OCI-LY1 (cell line): ENCODE measurements around the gene KCNB1.

Source experiments
- EZH2 ChIP-seq: fragments of 200-600 bp; sonication (generic), shearing (Covaris generic); IDR thresholded peaks from 2 replicates; pipeline ENCODE4 v1.8.0; 2017; ENCODE audit warnings: borderline replicate concordance, mixed run types, mild to moderate bottlenecking, antibody characterized with exemption, low read length, moderate library complexity, mixed read lengths
- TF ChIP-seq, protein P1 (sequence below): fragments of 200-600 bp; sonication (generic), shearing (Covaris generic); IDR thresholded peaks from 2 replicates; pipeline ENCODE4 v1.5.1; 2017; ENCODE audit warnings: mild to moderate bottlenecking, antibody characterized with exemption, low read length, moderate library complexity, mixed read lengths

DNA sequence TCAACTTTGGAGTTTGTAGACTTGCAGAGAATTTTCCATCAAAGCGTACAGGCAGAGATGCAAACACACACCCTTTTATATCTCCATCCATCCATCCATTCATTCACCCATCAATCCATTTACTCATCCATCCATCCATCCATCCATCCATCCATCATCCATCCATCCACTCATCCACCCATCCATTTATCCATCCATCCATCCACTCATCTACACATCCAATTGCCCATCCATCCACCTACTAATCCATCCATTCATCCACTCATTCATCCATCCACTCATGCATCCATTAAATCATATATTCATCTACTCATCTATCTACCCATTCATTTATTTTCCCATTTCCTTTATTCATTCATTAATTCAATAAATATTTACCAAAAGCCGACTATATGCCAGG lies 52.1 kb downstream of the KCNB1 start:
- TF ChIP-seq, protein P1, sequence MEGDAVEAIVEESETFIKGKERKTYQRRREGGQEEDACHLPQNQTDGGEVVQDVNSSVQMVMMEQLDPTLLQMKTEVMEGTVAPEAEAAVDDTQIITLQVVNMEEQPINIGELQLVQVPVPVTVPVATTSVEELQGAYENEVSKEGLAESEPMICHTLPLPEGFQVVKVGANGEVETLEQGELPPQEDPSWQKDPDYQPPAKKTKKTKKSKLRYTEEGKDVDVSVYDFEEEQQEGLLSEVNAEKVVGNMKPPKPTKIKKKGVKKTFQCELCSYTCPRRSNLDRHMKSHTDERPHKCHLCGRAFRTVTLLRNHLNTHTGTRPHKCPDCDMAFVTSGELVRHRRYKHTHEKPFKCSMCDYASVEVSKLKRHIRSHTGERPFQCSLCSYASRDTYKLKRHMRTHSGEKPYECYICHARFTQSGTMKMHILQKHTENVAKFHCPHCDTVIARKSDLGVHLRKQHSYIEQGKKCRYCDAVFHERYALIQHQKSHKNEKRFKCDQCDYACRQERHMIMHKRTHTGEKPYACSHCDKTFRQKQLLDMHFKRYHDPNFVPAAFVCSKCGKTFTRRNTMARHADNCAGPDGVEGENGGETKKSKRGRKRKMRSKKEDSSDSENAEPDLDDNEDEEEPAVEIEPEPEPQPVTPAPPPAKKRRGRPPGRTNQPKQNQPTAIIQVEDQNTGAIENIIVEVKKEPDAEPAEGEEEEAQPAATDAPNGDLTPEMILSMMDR = no peak
- TF ChIP-seq EZH2 = no peak
